GM21619 (cell line): ENCODE data around the gene CKS1B.

Experiments used
- ATAC-seq: cut with Tn5 transposase; IDR thresholded peaks from one replicate; pipeline ENCODE4 v1.9.1; 2021; ENCODE audit not compliant: unreplicated experiment

The CKS1B gene

GRCh38 chr1:155012776-155013602 is 38.5 kb downstream of the CKS1B start:
- ATAC-seq = no peak

GRCh38 chr1:155013632-155014031 is 39.2 kb downstream of the CKS1B start:
- no peak for ATAC-seq

- no peak for ATAC-seq
These were observed 40.4 kb downstream of the CKS1B start for GRCh38 chr1:155014709-155015508.

- ATAC-seq = no peak
These were observed 41.2 kb downstream of the CKS1B start for GRCh38 chr1:155015527-155016230.

GRCh38 chr1:155016231-155016831 is 41.9 kb downstream of the CKS1B start:
- no peak for ATAC-seq

GRCh38 chr1:155017041-155017945 is 42.8 kb downstream of the CKS1B start:
- peak; percentile 74 for ATAC-seq

- no peak for ATAC-seq
These were observed 43.5 kb downstream of the CKS1B start for GRCh38 chr1:155017946-155018316.

- ATAC-seq = no peak
These were observed 44.3 kb downstream of the CKS1B start for GRCh38 chr1:155018617-155019348.

GRCh38 chr1:155019377-155020245 is 45.1 kb downstream of the CKS1B start:
- no peak for ATAC-seq

GRCh38 chr1:155022136-155022926 is 47.9 kb downstream of the CKS1B start:
- no peak for ATAC-seq

- ATAC-seq = no peak
These were observed 48.4 kb downstream of the CKS1B start for GRCh38 chr1:155022927-155023236.

GRCh38 chr1:155023627-155024026 is 49.1 kb downstream of the CKS1B start:
- no peak for ATAC-seq

- no peak for ATAC-seq
These were observed 49.8 kb downstream of the CKS1B start for GRCh38 chr1:155024315-155024714.

- no peak for ATAC-seq
These were observed 51.7 kb downstream of the CKS1B start for GRCh38 chr1:155026154-155026553.

- ATAC-seq = no peak
These were observed 52.1 kb downstream of the CKS1B start for GRCh38 chr1:155026588-155026987.
